ENCODE data around the gene FAM174C.

Gene FAM174C

DNA sequence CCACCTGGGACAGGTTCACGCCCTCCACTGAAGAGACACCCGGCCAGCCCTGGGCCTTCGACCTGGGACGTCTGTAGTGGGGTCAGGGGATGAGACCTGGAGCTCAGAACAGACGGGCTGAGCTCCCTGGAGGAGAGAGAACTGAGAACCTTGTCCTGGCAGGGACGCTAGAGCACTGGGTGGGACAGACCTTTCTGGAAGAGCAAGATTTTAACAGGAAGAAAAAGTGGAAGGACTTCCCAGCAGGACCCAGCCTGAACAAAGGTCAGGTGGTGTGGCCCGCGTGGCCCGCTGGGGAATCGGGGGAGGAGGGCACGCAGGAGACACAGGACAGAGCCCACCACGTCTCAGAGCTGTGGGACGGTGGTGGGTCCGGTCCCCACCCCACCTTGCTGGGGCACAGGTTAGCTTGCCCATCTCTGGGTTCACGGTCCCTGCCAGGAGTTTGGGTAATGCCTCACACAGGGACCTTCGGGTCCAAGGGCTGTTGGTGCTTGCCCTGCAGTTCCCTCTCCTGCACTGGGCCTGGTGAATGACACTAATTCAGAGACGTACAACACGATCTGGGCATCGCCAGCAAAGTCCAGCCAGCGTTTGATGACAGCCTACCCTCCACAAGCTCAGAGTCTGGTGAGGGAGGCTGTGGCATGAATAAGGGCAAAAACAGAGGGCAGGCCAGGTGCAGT lies 9.1 kb downstream of the FAM174C start:
- in situ Hi-C loops (cut with MboI; ENCODE audit: low sequenced_read_pairs) = no loop called here

DNA sequence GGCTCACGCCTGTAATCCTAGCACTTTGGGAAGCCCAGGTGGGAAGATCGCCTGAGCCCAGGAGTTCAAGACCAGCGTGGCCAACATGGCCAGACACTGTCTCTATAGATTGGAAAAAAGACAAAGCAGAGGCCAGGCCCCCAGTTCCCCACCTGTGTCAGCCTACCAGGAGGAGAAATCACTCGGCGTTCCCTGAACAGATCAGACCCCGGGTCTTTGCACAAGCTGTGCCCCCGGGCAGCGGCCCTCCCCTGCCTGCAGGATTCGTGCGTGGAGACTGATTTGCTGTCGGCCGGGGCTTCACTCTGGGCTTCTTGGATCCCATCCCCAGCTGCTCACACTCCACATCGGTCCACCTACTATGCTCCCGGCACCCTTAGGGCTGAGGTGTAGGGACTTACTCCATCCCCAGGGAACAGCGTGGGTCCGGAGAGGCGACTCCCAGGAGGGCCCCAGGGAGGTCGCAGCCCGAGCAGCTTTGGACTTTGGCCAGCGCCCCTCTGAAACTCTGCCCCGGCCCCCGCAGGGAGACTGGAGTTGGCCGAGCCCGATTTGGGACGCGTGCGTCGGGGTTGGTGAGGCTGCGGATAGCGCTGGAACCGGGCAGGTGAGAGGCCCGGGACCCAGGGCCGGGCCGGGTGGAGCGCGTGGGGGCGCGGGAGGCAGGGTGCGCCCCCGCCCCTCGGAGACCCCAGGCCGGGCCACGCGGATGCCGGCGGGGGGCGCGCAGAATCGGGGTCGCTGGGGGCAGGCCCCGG lies 9.8 kb downstream of the FAM174C start:
- in situ Hi-C loops (cut with MboI; ENCODE audit: low sequenced_read_pairs) = no loop called here

DNA sequence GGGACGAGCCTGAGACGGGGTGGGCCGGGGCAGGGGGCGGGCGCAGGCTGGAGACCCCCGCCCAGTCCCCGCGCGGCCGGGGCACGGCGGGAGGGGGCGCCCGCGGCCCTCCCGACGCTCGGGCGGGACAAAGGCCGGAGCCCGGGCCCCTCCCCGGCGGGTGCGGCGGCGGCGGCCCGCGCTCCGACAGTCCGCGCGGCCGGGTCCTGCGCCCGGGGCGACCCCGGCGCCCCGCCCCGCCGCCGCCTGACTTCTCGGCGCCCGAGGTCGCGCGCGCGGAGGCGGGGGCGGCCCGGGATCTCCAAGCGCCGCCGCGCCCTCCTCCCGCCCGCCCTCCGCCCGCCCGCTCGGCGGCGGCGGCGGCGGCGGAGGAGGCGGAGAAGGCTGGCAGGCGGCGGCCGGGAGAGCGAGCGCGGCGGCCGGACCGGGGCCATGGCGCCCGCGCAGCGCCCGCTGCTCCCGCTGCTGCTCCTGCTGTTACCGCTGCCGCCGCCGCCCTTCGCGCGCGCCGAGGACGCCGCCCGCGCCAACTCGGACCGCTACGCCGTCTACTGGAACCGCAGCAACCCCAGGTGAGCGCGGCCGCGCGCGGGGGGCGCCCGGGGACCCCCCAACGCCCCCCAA lies 10.5 kb downstream of the FAM174C start, which contains the start of gene EFNA2:
EFNA2 (plus strand) TSS at position 137 of the 624 bp plus-strand sequence; CDS start at position 433, 296 bp downstream.
- in situ Hi-C loops (cut with MboI; ENCODE audit: low sequenced_read_pairs) = no loop called here

DNA sequence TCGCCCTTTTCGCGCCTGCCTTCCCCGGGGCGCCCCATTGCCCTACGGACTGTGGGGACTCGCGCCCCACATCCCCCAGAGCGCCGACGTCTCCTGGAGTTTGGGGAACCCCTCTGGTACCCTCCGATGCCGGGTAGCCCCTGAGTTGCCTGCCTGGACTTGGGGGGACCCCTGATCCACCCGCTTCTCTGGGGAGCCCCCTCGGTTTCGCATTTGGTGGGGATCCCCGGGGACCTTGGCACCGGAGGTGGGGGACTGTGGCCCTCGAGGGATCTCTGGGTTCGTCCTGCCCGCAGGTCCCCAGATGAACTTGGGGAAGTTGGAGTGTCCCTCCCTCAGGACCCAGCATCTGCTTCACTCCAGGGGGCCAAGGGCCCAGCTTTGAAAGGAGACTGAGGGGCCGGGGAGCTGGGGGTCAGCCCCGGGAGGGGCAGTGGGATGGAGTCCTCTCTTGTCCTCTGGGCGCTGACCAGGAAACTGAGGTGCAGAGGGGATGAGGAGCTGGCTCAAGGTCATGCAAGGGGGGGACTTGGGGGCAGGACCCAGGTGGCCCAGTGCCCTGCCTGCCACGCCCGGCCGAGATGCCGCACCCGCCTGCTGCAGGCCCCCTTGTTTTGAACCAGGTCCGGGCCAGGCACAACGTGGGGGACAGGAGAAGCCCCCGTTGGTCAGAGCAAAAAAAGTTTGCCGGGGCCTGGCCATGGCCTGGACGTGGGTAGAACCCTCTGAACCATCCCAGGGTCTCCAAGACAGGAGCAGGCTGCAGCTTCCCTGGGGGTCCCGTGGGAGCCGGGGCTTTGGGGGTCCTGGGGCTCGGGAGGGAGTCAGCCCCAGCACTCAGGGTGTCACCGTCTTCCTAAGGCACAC lies 11.4 kb downstream of the FAM174C start:
- in situ Hi-C loops (cut with MboI; ENCODE audit: low sequenced_read_pairs) = no loop called here

DNA sequence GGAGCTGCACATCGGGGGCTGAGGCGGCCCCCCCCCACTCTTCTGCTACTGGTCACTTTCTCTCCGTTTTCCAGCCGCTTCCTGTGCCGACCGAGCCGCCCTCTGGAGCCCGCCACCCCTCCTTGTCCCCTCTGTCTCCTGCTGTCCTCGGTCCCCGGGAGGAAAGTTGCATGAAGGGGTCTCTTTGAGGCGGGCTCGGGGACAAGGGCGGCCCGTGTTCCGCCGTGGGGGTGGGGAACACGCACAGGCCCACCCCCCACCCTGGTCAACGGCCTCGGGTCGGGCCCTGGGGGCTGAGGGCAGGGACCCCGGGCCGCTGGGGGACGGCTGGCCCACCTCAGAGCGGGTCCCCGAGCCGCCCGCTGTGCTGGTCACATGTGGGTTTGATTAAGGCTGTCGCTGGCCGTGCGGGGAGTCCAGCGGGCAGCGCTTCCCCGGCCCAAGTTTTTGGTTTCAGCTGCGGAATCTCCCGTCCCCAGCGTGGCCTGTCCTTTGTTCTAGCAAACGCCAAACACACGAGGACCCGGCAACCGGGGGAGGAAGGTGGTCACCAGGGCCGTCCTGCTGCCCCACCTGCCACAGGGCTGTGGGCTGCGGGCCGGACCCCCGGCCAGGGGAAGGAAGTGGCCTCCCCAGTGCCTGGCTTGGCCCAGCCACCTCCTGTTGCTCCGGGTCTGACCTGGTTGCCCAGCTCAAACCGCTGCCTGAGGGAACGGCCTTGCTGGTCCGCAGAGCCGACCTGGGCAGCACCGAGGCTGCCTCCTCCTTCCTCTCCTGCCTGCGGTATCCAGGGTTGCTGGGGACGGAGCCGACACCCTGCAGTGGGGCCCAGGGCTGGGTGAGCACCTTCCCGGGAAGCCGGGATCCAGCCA lies 12.3 kb downstream of the FAM174C start:
- in situ Hi-C loops (cut with MboI; ENCODE audit: low sequenced_read_pairs) = no loop called here

DNA sequence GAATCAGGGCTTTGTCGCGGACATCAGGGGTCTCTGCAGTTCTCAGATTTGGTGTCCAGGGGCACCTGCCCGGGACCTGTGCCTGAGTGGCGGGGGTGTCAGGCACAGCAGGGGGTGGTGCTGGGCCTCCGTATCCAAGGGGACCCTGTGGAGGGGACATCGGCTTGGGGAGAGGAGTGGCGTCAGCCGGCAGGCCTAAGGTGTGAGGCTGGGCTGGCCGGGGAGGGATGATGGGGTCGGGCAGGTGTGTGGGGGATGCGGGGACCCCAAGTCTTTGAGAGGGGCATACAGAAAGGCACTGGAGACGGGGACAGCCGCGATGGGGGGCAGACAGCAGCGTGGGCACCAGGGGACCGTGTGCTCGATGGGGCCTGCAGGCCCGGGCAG lies 12.9 kb downstream of the FAM174C start:
- in situ Hi-C loops (cut with MboI; ENCODE audit: low sequenced_read_pairs) = no loop called here

DNA sequence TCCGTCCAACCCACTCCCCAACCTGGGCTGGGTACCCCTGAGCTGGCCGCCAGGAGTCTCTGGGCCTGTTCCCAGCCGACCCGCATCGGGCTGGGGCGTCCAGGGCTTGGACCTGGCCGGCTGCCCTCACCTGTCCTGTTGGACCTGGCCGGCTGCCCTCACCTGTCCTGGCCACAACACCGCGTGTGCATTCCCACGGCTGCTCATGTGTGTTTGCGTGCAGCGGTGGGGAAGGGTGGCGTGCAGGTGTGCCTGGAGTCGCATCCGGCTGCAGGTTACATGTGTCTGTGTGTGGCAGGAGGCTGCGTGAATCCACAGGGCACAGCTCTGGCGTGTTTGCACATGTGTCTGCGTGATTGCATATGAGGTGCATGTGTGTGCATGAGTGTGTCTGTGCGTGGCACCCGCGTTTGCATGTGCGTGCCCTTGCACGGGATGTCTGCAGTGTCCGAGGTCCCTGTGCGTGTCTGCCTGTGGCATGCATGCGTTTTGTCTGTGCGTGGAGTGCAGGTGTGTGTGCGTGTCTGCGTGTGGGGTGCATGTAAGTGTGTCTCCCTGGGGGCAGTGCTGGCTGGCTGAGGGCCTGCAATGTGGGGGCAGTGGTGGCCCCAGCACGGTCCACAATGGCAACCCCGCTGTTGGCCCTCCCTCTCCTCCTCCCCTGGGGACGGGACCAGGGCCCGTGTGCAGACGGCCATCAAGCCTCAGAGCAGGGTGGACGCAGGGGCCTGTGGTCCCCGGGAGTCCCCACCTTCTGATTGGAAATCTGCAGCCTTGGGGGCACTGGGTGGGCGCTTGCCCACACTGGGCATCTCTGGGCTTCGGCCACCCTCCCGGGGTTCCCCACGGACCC lies 13.7 kb downstream of the FAM174C start:
- in situ Hi-C loops (cut with MboI; ENCODE audit: low sequenced_read_pairs) = no loop called here

DNA sequence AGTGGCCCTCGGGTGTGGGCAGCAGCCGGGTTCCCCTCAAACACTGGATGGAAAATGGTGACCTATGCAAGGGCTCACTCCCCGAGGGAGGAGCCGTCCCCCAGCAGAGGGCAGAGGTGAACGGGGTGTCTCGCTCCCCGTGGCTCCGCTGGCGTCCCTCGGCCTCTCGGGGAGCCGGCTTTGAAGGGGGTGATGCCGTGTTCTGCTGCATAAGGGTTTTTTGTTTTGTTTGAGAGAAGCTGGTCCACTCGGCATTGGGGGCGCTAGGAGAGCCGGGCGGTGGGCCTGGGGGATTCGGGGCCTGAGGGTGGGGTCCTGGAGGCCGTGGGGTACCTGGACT lies 14.3 kb downstream of the FAM174C start:
- in situ Hi-C loops (cut with MboI; ENCODE audit: low sequenced_read_pairs) = no loop called here

DNA sequence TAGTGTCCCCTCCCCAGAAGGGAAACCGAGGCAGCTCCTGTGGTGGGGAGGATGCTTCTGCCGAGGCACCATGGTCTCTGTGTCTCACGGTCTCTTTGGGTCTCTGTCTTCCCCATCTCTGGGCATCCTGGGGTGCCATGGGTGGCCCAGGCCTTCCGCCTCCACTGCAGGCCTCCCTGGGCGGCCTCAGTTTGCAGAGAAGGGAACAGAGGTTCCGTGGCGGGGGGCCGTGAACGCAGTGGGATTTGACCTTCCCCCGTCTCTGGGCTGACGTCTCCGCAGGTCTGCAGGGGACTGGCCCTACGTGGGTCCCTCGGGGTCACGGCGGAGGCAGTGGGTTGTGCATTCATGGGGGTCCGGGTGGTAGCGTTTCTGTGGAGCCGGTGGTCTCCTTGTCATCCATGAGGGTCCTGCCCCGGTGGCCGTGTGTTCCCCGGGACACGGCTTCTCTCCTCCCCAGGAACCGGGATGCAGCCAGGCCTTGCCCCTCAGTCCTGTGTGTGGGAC lies 14.9 kb downstream of the FAM174C start:
- in situ Hi-C loops (cut with MboI; ENCODE audit: low sequenced_read_pairs) = no loop called here

DNA sequence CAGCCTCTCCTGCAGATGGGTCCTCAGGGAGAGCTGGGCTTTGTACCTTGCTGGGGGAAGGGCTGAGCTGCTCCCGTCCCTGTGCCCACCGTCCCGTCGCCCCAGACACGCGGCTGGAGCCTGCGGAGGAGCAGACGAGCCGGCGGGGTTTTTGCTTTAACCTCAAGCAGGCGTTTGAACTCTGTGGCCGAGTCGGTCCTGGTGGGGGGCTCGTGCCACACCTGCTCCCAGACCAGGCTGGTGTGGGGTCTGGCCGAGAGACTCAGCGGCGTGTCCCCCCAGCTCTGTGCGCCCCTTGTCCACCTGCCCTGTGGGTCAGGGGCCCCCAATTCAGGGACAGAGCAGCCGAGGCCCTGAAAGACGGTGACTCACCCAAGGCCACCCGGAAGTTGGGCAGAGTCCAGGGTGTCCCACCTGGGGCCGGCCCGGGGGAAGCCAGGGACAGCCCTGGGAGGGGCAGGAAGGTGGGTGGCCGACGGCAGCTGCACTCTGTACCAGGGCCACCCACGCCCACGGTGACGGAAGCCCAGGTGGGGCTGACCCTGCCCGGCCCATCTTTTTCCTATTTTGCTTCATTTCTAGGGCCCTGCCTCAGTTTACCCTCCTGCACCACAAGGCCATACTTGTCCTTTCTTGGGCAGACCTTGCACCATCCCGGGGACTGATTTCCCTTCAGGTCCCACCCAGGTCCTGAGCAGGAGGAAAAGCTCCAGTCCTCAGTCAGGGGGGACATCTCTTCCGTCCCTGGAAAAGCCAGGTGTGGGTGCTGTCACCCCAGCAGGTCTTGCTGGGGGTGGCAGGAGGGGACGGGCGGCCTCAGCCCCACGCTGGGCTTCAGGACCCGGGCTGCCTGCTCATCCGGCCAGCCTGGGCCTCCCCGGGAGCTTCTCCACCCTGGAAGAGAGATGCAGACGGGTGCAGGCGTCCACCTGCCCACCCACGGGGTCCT lies 15.6 kb downstream of the FAM174C start:
- in situ Hi-C loops (cut with MboI; ENCODE audit: low sequenced_read_pairs) = no loop called here

DNA sequence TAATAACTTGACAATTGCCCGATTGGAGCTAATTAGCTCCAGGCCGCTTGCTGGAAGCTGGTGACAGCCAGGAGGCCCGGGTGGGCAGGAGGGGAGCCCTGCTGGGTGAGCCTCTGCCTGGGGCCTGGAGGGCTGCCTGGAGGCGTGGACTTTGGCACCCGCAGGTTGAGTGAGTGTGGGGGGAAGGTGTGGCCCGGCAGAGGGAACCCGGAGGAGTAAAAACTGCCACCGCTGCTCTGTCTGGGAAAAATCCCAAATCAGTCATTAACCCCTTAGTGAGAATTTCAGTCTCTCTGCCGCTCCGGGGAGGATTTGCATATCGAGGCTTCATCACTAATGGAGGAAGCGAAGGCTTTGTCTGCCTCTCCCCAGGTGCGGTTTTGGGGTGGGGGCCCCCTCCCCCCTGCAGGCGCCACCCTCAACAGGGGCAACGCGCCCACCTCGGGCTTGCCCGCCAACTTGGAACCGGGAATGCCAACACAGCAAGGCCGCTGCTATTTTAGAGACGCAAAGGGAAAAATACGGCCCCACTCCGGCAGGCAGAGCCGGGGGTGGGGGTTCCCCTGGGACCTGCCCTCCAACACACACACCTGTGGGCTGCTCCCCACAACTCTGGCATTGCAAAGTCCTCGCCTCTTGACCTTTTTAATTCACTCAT lies 16.6 kb downstream of the FAM174C start:
- in situ Hi-C loops (cut with MboI; ENCODE audit: low sequenced_read_pairs) = no loop called here

DNA sequence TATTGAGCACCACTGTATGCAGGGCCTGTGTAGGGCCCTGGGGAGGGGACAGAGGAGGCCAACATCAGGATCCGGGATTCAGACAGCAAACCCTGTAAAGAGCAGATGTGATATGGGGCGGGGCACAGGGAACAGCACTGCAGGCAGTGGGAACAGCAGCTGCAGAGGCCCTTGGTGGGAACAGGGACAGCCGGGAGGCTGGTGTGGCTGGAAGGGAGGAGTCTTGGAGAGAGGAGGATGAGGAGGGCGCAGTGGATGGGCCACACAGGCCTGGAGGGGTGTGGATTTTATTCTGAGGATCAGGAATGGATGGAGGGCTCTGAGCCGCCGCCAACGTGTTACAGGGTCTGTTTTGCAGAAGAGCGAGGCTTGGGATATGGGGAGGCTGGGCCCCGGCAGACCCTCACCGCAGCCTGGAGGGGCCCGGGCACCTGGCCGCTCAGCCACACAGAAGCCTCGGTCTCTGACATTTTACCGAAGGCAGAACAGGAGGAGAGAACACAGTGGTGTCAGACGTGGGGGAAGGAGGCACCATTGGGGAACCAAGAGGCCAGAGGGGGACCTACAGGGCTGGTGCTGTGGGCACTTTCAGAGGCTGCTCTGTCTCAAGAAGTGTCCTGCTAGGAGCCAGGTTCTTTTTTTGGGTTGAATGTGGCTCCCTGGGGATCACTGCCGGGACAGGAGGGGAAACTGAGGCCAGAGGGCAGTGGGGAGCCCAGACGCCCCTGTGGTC lies 17.3 kb downstream of the FAM174C start:
- in situ Hi-C loops (cut with MboI; ENCODE audit: low sequenced_read_pairs) = no loop called here

DNA sequence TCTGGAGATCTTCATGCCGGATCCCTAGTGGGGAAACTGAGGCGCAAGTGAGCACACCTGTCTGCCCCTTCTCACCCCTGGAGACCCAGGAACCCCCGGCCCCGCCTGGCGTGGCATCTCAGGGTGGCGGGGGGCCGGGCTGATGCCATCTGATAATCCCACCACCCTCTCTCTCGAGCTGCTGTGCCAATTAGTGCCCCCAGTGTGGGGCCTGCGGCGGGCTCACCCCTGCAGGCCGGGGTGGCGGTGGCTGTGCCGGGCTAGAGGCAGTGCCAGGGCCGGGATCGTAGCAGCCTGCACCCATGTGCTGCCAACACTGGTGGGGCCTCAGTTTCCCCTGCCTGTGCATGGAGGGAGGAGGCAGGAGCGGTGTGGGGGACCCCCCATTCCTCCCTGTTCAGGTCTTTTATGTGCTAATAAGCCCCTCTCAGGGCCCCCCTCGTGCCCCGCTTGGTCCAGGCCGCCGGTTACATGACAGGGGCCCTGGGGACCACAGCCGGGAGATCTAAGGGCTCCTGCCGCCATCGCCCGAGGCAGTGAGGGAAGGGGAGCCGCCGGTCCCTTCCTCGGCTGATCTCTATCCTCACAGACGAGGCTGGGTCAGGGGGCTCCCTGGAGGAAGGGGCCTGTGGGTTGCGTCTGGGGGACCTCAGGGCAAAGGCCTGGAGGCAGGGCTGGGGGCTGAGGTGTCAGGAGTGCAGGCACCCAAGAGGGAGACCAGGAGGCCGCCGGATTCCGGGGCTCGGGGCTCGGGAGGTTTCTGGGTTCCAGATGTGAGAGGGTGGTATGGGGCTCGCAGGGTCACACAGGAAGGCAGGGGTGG lies 18.7 kb downstream of the FAM174C start:
- in situ Hi-C loops (cut with MboI; ENCODE audit: low sequenced_read_pairs) = no loop called here

DNA sequence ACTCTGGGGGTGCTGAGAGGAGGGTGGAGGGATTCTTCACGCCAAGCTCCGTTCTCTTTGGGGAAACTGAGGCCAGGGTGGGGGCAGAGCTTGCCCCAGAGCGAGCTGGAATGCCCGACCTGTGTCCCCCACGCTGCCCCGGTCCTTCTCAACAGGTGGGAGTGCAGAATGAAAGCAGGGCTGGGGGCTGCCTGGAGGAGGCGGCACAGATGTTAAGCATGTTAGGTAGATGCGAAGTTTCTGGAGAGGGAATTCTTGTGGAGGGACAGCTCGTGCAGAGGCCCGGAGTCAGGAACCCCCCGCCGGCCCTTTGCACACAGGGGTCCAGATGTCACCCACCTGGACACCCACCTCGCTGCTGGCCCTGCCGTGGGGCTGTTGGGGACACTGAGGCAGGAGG lies 19.4 kb downstream of the FAM174C start:
- in situ Hi-C loops (cut with MboI; ENCODE audit: low sequenced_read_pairs) = no loop called here

DNA sequence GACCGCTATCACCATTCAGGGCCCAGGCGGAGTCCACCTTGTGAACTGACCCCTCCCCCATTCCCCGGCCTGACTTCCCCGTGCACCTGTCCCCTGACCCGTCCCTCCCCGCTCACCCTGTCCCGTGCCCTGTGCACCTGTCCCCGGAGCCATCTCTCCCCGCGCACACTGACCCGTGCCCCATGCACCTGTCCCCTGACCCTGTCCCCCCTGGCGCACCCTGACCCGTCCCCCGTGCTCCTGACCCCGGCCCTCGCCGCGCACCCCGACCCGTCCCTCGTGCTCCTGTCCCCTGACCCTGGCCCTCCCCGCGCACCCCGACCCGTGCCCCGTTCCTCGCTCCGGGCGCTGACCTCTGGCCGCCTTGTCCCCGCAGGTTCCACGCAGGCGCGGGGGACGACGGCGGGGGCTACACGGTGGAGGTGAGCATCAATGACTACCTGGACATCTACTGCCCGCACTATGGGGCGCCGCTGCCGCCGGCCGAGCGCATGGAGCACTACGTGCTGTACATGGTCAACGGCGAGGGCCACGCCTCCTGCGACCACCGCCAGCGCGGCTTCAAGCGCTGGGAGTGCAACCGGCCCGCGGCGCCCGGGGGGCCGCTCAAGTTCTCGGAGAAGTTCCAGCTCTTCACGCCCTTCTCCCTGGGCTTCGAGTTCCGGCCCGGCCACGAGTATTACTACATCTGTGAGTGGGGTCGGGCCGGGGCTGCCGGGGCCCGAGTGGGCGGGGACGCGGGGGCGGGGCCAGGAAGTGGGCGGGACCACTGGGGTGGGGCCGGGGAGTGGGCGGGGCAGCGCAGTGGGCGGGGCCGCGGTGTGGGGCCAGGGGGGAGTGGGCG lies 20.1 kb downstream of the FAM174C start:
- in situ Hi-C loops (cut with MboI; ENCODE audit: low sequenced_read_pairs) = no loop called here

Data from hTERT RPE-1 (cell line).